HG03469 (cell line): ENCODE data around the gene ATP11A.

Source experiments
- ATAC-seq: cut with Tn5 transposase; IDR thresholded peaks from one replicate; pipeline ENCODE4 v1.9.1; 2021; ENCODE audit warnings: mild to moderate bottlenecking, moderate library complexity, moderate number of reproducible peaks; ENCODE audit not compliant: unreplicated experiment

ATP11A gene

GRCh38 chr13:112899281-112900225 is 209.7 kb downstream of the ATP11A start:
- no peak for ATAC-seq

DNA sequence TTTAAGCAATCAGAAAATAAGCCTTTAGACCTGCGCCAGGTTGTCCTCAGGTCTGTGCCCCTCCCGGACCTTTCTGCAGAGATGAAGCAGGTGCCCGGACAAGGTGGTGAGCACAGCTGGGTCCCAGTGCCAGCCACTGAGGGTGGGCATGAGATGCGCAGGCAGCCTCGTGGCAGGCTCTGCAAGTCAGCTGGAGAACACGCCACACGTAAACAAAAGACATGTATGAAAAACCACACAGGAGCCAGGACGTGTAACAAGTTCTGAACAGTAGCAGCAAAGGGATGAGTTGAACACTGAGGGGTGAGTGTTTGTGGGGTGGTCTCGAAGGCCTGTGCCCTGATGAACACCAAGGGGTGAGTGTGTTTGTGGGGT is 210.4 kb downstream of the ATP11A start:
- no peak for ATAC-seq

DNA sequence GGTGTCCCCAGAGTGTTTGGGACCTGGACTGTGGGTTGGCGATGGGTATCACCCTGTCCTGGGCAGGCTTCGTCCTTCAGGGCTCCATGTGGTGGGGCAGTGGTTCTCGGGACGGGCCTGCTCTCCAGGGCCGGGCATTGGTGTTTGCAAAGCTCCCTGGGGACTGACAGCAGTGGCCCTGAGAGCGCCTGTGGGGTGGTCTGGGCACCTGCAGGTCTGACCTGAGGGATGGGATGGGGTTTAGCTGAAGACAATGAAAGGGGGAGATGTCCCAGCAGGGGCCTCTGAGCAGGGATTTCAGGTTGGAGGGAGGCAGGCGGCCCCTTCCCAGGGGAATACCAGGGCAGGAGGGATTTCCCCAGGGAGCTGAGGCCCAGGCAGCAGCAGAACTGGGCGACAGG is 210.9 kb downstream of the ATP11A start:
- no peak for ATAC-seq

DNA sequence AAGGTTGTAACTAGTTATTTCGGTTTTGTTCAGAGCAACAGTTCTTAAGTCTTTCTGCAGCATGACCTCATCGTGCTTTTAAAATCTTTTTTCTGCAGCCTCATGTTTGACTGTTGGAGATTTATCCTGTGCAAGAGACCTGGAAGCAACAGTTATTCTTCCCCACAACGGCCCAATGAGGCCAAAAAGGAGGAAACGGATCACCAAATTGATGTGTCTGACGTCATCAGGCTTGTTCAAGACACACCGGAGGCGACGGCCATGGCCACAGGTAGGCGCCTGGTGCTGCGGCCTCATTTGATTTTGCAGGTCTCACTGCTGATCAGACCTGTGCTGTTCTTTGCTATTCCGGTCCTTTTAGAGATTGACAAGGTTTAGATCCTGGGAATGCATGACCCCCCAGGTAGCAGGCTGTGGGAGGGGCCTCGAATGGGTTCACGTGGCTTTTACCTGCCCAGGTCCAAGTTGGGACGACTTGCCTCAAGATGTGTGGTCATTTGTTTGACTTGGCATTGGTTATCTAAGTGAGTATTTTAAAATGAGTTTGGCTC is 212.3 kb downstream of the ATP11A start:
- ATAC-seq: no peak

DNA sequence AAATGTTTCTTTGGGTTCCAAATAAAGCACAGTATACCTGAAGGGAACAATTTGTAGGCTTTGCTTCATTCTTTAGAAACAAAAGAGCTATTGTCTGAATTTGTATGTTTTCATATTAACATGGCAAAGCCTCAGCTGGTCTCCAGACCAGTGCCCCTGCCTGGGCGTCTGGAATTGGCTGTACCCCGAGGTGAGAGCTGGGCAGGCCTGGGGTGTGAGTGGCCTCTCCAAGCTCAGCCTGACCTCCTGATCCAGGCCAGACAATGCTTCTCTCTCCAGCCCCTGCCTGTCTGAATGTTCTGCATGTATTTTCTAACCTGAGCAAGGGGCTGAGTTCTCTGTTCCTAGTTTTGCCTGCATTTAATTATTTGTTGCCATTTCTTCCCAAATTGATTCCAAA is 212.8 kb downstream of the ATP11A start:
- no peak for ATAC-seq

- ATAC-seq: no peak
These were observed 213.3 kb downstream of the ATP11A start for GRCh38 chr13:112903071-112903577.

DNA sequence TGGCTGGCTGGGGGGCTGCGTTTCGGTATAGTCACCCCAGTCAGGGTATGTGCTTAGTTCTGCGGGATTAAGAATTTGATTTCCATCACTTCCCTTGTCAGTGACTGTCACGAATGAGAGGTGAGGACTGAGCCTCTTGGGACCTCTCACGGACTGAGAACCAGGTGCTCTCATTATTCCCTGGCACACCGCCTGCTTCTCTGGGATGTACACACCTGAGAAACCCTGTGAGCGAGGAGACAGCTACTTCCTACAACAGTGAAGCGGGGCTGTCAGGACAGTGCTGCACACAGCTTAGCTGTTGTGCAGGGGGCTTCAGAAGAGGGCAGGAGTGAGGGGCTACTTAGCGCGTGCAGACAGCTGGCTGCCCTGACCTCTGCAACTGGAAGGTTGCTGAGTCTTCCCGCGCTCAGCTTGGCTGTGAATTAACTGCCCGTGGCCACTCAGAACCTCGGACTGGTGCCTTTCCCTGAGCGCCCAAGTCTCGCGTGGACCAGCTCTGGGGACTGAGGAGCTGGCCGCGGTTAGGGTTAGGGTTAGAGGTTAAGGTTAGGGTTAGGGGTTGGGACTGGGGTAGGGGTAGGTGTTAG is 213.9 kb downstream of the ATP11A start:
- ATAC-seq: no peak

- ATAC-seq: no peak
These were observed 214.7 kb downstream of the ATP11A start for GRCh38 chr13:112904436-112904960.

DNA sequence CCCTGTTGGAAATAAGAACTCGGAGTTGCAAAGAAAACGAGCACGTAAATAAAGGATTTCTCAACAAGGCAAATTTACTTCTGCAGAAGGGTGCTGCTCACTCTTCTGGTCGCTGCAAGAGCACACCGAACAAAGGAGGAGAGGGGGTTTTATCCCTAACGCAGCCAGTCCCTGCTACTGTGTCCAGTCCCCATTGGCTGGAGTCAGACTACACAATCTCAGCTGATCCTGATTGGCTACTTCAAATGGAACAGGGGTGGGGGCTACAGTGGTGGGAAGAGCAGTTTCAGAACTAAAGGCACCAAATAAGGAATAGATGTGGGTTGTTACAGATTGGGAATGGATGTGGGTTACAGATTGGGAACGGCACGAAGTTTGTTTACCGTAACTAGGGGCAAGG is 215.2 kb downstream of the ATP11A start:
- ATAC-seq: no peak

GRCh38 chr13:112905619-112905989 is 215.8 kb downstream of the ATP11A start:
- no peak for ATAC-seq

GRCh38 chr13:112905990-112906641 is 216.3 kb downstream of the ATP11A start:
- ATAC-seq: no peak

DNA sequence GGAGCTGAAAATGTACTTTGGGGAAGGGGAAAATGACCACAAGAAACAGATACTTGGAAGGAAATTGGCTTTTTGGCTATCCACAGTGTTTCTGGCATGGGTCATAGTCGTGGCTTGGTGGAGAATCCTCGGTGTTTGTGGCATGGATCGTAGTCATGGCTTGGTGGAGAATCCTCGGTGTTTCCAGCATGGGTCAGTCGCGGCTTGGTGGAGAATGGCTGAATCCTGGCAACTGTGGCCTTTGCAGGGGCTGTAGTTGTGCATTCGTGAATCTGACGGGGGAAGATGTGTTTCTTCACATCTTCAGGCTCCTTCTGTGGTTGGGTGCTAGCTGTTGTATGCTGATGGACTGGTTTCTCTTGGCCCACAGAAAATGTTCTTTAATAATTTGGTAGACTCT is 217.4 kb downstream of the ATP11A start:
- no peak for ATAC-seq

DNA sequence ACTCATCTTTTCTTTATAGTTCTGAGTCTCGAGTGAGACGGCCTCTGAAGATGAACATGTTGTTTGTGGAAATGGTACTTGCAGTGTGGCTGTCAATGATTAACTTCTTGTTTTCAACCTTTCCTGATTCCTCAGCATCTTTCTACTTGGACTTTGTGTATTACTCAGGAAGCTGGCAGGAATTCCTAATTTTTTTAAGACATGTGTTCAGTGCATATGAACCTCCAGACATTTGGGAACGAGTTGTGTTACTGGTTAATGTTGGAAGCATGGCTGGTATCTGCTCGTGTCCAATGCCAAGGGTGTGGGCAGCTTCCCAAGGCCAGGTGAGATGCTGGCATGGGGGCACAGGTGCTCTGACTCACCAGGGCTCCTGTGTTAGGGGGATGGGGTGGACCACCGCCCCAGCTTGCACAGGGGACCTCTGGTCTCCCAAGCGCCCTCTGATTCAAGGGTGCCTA is 218.1 kb downstream of the ATP11A start:
- no peak for ATAC-seq

DNA sequence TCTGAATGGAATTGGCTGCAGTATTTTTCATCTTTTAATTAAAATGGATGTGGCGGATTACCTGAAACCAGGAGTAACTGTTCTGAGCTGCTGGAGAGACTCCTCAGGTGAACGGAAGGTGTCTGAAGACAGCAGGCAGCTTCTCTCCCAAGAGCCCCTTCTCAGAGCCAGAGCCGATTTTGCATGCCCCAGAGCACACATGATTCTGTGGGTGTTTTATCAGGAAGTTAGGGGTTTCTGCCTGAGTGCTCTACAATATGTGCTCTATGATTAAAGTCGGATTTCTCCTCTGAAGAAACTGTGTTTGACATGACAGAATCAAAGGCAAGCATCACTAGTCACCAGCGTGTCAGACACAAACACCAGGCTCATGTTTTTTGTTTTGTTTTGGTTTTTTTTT is 218.5 kb downstream of the ATP11A start:
- peak; percentile 76 for ATAC-seq

GRCh38 chr13:112910016-112910415 is 220.2 kb downstream of the ATP11A start:
- ATAC-seq: no peak

DNA sequence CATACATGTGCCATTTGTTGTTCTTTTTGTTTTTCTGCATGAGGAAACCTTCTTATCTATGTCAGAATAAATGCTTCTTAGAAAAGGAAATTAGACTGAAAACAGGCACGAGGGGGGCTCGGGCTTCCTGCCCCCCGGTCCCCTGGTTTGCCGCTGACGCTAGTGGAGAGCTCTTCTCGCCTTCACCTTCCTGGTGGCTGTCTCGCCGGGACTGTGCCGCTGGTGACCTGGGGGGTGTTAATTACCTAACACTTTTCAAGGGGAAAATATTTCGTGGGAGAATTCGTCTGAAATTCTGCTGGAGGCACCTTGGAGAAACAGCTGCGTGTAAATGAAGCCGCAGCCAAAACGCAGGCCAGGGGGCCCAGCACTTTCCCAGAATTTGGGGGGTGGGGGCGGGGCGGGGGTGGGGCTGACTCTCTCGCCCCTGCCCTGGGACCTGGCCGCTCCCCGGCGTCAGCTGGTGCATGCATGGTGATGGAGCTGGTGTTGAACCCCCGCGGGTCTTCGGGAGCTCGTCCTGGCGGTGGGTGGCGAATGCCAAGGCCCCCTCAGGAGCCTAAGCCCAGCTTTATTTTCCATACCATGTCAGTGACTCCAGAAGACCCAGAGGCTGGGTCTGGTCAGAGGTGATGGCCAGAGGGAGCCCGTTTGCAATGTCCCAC is 220.9 kb downstream of the ATP11A start:
- ATAC-seq: no peak

GRCh38 chr13:112911285-112911701 is 221.5 kb downstream of the ATP11A start:
- ATAC-seq: no peak

- ATAC-seq: no peak
These were observed 222.0 kb downstream of the ATP11A start for GRCh38 chr13:112911883-112912282.

DNA sequence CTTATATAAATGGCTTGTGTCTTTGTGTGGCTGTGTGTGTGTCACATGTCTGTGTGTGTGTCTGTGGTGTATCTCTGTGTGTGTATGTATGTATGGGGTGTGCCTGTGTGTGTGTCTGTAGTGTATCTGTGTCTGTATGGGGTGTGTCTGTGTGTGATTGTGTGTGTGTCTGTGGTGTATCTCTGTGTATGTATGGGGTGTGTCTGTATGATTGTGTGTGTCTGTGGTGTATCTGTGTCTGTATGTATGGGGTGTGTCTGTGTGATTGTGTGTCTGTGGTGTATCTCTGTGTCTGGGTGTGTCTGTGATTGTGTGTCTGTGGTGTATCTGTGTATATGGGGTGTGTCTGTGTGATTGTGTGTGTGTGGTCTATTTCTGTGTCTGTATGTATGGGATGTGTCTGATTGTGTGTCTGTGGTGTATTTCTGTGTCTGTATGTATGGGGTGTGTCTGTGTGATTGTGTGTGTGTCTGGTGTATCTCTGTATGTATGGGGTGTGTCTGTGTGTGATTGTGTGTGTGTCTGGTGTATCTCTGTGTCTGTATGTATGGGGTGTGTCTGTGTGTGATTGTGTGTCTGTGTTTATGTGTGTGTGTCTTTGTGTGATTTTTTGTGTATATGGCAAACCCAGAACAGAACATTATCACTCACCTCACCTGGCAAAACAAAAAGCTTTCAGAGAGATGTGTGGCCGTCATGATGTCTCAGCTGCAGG is 223.0 kb downstream of the ATP11A start:
- no peak for ATAC-seq

- no peak for ATAC-seq
These were observed 226.5 kb downstream of the ATP11A start for GRCh38 chr13:112916296-112916695.
